ENCODE data around the gene ZNF787.
A peak's percentile ranks its signal among the peaks of the same experiment; 100 is the strongest.
"Not testable (repeated sequence)": the region's sequence is repeated elsewhere in the genome, so short reads cannot be mapped to it uniquely, and the experiment has no call there.

Gene ZNF787

DNA sequence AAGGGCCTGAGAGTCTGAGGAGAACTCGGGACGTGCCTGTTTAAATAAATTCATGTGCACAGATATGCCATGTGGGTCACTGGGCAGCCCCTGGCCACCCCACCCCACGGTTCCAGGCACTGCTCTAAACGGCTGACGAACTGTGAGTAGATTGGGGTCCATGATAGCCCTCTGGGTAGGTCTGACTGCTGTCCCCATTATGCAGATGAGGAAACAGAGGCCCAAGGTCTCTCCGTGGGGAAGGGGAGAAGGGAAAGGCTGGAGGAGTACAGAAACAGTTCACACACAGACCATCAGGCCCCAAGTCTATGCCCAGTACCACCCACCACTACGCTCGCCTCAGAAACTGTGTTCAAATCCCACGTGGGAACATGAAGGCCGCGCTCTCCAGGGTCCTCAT is 14.1 kb downstream of the ZNF787 start:
- DNase-seq (ENCODE audit: low read depth in 4 of 4, low spot score in 1 of 4), result no peak

DNA sequence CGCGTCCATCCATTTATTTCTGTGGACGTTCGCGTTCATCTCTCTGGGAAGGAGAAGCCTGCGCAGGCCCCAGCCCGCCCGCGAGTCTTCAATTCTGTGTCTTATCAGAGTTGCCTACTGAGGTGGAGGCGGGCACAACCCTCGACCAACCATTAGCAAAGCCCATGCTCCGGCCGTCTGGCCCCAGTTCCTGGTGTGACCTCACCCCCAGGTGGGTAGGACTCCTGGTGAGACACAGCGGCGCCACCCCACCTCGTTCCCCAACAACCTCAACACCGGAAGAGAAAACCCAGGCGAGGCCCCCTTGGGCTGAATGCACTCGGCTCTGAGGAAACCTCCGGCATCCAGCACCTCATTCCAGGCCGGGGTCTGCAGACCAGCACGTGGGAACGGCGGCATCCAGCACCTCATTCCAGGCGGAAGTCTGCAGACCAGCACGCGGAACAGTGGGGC is 14.7 kb downstream of the ZNF787 start:
- no peak for DNase-seq (ENCODE audit: low read depth in 4 of 4, low spot score in 1 of 4)

GRCh38 chr19:56105831-56106396 is 15.2 kb downstream of the ZNF787 start:
- not testable (repeated sequence) for DNase-seq (ENCODE audit: low read depth in 4 of 4, low spot score in 1 of 4)

GRCh38 chr19:56105090-56105701 is 15.9 kb downstream of the ZNF787 start:
- peak in 2 of 4 experiments; percentile 24 to 33 for DNase-seq (ENCODE audit: low read depth in 4 of 4, low spot score in 1 of 4)

DNA sequence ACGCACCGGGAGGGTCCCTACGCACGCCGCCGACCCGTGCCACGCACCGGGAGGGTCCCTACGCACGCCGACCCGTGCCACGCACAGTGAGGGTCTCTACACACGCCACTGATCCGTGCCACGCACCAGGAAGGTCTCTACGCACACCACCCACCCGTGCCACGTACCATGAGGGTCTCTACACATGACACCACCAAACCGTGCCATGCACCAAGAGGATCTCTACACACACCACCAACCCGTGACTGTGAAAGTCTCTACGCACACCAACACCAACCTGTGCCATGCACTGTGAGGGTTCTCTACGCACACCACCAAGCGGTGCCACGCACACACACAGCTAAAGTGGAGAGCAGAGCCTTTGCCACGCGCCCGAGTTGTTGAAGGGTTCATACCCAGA is 16.7 kb downstream of the ZNF787 start:
- no peak for DNase-seq (ENCODE audit: low read depth in 4 of 4, low spot score in 1 of 4)

GRCh38 chr19:56103027-56103614 is 18.0 kb downstream of the ZNF787 start:
- no peak for DNase-seq (ENCODE audit: low read depth in 4 of 4, low spot score in 1 of 4)

- no peak for DNase-seq (ENCODE audit: low read depth in 4 of 4, low spot score in 1 of 4)
These were observed 19.2 kb downstream of the ZNF787 start for GRCh38 chr19:56101746-56102535.

DNA sequence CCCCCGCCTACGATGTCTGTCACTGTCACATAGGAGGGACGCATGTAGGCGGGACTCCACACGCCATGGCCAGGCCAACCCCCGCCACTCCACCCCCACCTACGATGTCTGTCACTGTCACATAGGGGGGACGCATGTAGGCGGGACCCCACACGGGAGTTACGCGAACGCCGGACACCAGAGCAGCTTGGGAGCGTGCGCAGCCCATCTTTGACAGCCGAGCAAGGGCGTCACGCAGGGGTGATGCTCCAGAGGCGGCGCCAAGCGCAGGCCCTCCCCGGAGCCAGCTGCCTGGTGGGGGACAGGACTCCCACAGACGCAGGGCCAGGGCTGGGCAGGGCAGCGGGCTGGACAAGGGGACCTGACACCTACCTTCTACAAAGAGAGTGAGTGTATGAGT is 20.0 kb downstream of the ZNF787 start:
- DNase-seq (ENCODE audit: low read depth in 4 of 4, low spot score in 1 of 4), result no peak

- no peak for DNase-seq (ENCODE audit: low read depth in 4 of 4, low spot score in 1 of 4)
These were observed 21.2 kb downstream of the ZNF787 start for GRCh38 chr19:56099638-56100539.

- DNase-seq (ENCODE audit: low read depth in 4 of 4, low spot score in 1 of 4), result no peak
These were observed 22.1 kb downstream of the ZNF787 start for GRCh38 chr19:56098731-56099568.

- not testable (repeated sequence) for DNase-seq (ENCODE audit: low read depth in 4 of 4, low spot score in 1 of 4)
These were observed 22.9 kb downstream of the ZNF787 start for GRCh38 chr19:56098237-56098636.

- DNase-seq (ENCODE audit: low read depth in 4 of 4, low spot score in 1 of 4), result no peak
These were observed 23.3 kb downstream of the ZNF787 start for GRCh38 chr19:56097776-56098175.

DNA sequence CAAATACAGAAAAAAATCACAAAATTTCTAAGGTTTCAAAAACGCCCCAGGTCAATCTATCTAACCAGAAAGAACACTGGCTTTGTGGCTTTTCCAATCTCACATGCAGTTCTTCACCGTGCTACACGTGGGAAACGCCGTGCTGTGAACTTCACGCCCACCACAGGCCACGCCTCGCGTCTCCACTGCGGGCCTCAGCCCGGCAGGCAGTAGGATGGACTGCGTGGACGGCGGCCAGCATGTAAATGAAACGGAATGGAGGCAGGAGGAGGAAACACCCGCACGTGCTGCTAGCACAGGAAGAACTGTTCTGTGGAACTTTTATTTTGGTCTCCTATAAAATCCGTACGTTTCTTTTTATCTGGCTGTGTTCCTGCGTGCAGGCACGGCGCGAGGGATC is 23.8 kb downstream of the ZNF787 start:
- DNase-seq (ENCODE audit: low read depth in 4 of 4, low spot score in 1 of 4), result no peak

GRCh38 chr19:56096665-56097064 is 24.4 kb downstream of the ZNF787 start:
- no peak for DNase-seq (ENCODE audit: low read depth in 4 of 4, low spot score in 1 of 4)

DNA sequence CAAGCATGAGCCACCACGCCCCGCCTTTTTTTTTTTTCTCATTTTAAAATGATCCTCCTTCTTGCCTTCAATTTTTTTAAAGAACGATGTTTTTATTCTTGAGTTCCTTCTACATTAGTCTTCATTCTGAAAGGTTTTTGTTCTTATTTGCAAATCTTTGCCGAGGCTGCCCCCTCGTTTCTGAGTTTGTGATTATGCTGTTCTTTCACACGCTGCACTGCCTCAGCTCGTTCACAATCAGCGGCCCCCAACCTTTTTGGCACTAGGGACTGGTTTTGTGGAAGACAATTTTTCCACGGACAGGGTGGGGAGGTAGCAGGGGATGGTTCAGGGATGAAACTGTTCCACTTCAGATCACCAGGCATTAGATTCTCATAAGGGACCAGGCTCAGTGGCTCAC is 26.6 kb downstream of the ZNF787 start:
- no peak for DNase-seq (ENCODE audit: low read depth in 4 of 4, low spot score in 1 of 4)

GRCh38 chr19:56092685-56093631 is 28.1 kb downstream of the ZNF787 start:
- DNase-seq (ENCODE audit: low read depth in 4 of 4, low spot score in 1 of 4), result no peak

DNA sequence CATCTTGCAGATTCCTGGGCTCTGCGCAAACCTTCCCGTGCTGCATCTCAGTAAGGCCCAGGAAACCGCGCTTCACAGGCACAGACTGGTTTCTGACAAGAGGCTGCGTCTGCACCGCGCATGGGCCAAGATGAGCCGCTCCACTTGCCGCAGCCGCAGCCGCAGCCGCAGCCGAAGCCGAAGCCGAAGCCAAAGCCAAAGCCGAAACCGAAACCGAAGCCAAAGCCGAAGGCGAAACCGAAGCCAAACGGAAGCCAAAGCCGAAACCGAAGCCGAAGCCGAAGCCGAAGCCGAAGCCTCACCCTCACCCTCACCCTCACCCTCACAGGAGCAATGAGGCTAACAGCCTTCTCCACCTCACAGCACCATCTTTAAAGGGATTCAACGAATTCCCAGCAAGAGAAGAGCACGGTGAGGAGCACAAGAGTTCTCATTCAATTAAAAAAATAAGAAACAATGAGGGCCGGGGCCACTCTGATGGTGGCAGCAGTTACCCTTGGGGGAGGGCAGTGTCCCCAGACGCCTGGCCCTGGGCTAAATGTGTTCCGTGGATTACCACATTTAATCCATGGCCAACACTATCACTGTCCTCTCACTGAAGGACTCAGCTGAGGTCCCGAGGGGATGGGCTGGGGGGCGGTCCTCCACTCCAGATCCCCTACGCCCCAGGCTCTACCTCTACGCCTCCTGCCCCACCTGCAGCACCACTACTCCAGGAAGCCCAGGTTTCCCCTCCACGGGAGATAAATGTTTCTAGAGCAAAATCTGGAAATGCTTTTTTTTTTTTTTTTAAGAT is 29.1 kb downstream of the ZNF787 start:
- DNase-seq (ENCODE audit: low read depth in 4 of 4, low spot score in 1 of 4), result no peak

DNA sequence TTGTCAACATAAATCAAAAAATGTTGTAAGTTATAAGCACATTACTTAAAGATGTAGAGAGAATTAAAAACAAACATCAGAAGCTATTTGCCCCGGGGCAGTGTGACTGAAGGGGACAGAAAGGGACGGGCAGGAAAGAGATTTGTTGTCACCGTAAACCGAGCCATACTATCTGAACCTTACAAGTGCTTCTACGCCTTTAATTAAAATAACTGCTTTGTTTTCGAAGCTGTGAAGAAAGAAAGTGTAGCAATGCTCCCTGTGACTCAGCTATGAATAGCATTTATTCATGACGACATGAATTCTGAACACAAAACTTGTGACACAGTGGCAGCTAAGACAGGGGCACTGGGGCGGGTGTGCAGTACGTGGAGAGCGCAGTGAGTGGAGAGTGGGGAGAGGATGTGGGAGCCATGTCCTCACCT is 30.0 kb downstream of the ZNF787 start:
- no peak for DNase-seq (ENCODE audit: low read depth in 4 of 4, low spot score in 1 of 4)

Data from stimulated activated CD4-positive, alpha-beta T cell treated with anti-CD3 and anti-CD28 coated beads, Interleukin-1b, Interleukin-23, amount 100 ng/mL, for 24 hours (primary cell).